PC-3 (cell line): ENCODE results near the gene MYL9. TPM values are rescaled to one million over a fixed set of nuclear protein-coding genes. Genes with fewer than 3 reads are reported as not detected.
A peak's percentile ranks its signal among the peaks of the same experiment; 100 is the strongest.

Source experiments
- ATAC-seq: fragments of 200-7000 bp; cut with Tn5 transposase; 2 replicates; pipeline ENCODE4 v1.9.1; 2020; ENCODE audit warnings: mild to moderate bottlenecking, moderate library complexity
- BruUV-seq: library from RNA; stranded (reverse); fragments of 400-500 nt; replicated peaks from 2 replicates; lab custom pipeline; 2021; lab: Mats Ljungman, UMichigan
- CTCF ChIA-PET: fragments of 300-600 bp; sonication (Branson Sonifier 250); formaldehyde crosslinking; loops from one replicate; lab custom pipeline; 2022; ENCODE audit warnings: antibody characterized with exemption; lab: Charles Lee
- POLR2A ChIA-PET: fragments of 300-600 bp; sonication (Branson Sonifier 250); formaldehyde crosslinking; loops from one replicate; lab custom pipeline; 2022; ENCODE audit warnings: antibody characterized with exemption; ENCODE audit not compliant: unreplicated experiment; lab: Charles Lee
- DNase-seq: peaks from one replicate; pipeline ENCODE4 v3.0.0-alpha.2; 2015
- H2AFZ ChIP-seq: fragments of 300-600 bp; sonication (generic); 2 replicates; pipeline ENCODE4 v1.6.0; 2016; ENCODE audit warnings: antibody characterized with exemption, low read length
- H3F3A ChIP-seq: fragments of 300-600 bp; sonication (generic); one replicate; pipeline ENCODE4 v1.6.0; 2017; ENCODE audit warnings: antibody characterized with exemption, low read length, control low read depth, mild to moderate bottlenecking; ENCODE audit not compliant: unreplicated experiment
- H3K27ac ChIP-seq: fragments of 300-600 bp; sonication (generic); 2 replicates; pipeline ENCODE4 v1.5.1; 2016; ENCODE audit warnings: mild to moderate bottlenecking, low read length
- H3K27me3 ChIP-seq: fragments of 300-600 bp; sonication (generic); 2 replicates; pipeline ENCODE4 v1.6.1; 2016; ENCODE audit warnings: low read length, mixed read lengths
- H3K36me3 ChIP-seq: fragments of 300-600 bp; sonication (generic); 2 replicates; pipeline ENCODE4 v1.6.1; 2016; ENCODE audit warnings: low read depth, mixed run types, low read length, mixed read lengths
- H3K4me1 ChIP-seq: fragments of 300-600 bp; sonication (generic); 2 replicates; pipeline ENCODE4 v1.5.1; 2016; ENCODE audit warnings: low read length; ENCODE audit not compliant: insufficient read depth
- H3K4me2 ChIP-seq: fragments of 300-600 bp; sonication (generic); 2 replicates; pipeline ENCODE4 v1.6.0; 2016; ENCODE audit warnings: low read length
- H3K4me3 ChIP-seq: fragments of 300-600 bp; sonication (generic); 2 replicates; pipeline ENCODE4 v1.5.1; 2016; ENCODE audit warnings: mild to moderate bottlenecking, low read length, mixed read lengths
- H3K79me2 ChIP-seq: fragments of 300-600 bp; sonication (generic); 2 replicates; pipeline ENCODE4 v1.6.1; 2017; ENCODE audit warnings: low read length, mixed read lengths
- H3K9ac ChIP-seq: fragments of 300-600 bp; sonication (generic); 2 replicates; pipeline ENCODE4 v1.6.0; 2016; ENCODE audit warnings: mild to moderate bottlenecking, low read length
- H3K9me2 ChIP-seq: fragments of 300-600 bp; sonication (generic); replicated peaks from 2 replicates; pipeline ENCODE4 v1.6.1; 2016; ENCODE audit warnings: mixed run types, low read length, mixed read lengths
- H3K9me3 ChIP-seq: fragments of 300-600 bp; sonication (generic); 2 replicates; pipeline ENCODE4 v1.6.1; 2016; ENCODE audit warnings: low read length, mixed read lengths
- H4K20me1 ChIP-seq: fragments of 300-600 bp; sonication (generic); 2 replicates; pipeline ENCODE4 v1.6.1; 2016; ENCODE audit warnings: low read length, mixed read lengths
- CTCF ChIP-seq: fragments of 300-600 bp; sonication (generic); conservative IDR thresholded peaks from 2 replicates; pipeline ENCODE4 v1.5.1; 2017; ENCODE audit warnings: antibody characterized with exemption, low read depth, mild to moderate bottlenecking, low read length
- EZH2 ChIP-seq: fragments of 300-600 bp; sonication (generic); IDR thresholded peaks from one replicate; pipeline ENCODE4 v1.6.1; 2017; ENCODE audit warnings: antibody characterized with exemption, mild to moderate bottlenecking, low read length; ENCODE audit not compliant: unreplicated experiment
- EZH2phosphoT487 ChIP-seq: fragments of 300-600 bp; sonication (generic); IDR thresholded peaks from 2 replicates; pipeline ENCODE4 v1.6.1; 2018; ENCODE audit warnings: mild to moderate bottlenecking, antibody characterized with exemption, low read length, borderline replicate concordance
- intact Hi-C: fragments of 100-400 bp; cut with micrococcal nuclease; formaldehyde crosslinking; loops from 2 replicates; pipeline ENCODE4 v1.9.0; 2023
- total RNA-seq: library from RNA; depleted of rRNA; stranded (reverse); fragments of >200 nt; gene quantifications from 2 replicates; pipeline ENCODE4 v1.2.3, GENCODE V29; 2014

MYL9 gene
- total RNA-seq, 1 experiment from 2014 or later = 12.0 TPM

GRCh38 chr20:36519012-36519719 is 22.2 kb upstream of the MYL9 start:
- Histone ChIP-seq H3K9ac (no peak overlapping the region), H3K36me3 (peaks cover 10% of the 10 kb centered on the region; the same call in 1 of the 2 replicates), H3K4me3 (no peak overlapping the region), H3K27me3 (no peaks in the 10 kb centered on the region), H2AFZ (no peak overlapping the region), H3K27ac (no peak overlapping the region), H3K9me3 (no peaks in the 10 kb centered on the region), H4K20me1 (no peaks in the 10 kb centered on the region), H3K9me2 (no peaks in the 10 kb centered on the region), H3F3A (no peaks in the 10 kb centered on the region), H3K4me1 (no peaks in the 10 kb centered on the region), H3K4me2 (no peak overlapping the region), H3K79me2 (no peaks in the 10 kb centered on the region)
- DNase-seq (no peak), ATAC-seq (no peak)
- intact Hi-C loops = no loop called here
- ChIA-PET CTCF (interaction anchor here (0.5 kb wide), 1 partner anchor 39 kb away, joined by 4 read pairs; no protein-coding TSS in a partner anchor), POLR2A (no interaction called here)
- no TSS peak for BruUV-seq
- TF ChIP-seq EZH2 (no peak), EZH2phosphoT487 (no peak), CTCF (no peak)

- peak; percentile 6 for DNase-seq
- Histone ChIP-seq H3K4me1 (no peaks in the 10 kb centered on the region), H3K4me3 (no peak overlapping the region), H3F3A (no peaks in the 10 kb centered on the region), H3K79me2 (no peaks in the 10 kb centered on the region), H3K9me2 (no peaks in the 10 kb centered on the region), H3K27me3 (no peaks in the 10 kb centered on the region), H3K4me2 (no peak overlapping the region), H4K20me1 (no peaks in the 10 kb centered on the region), H3K27ac (no peak overlapping the region), H2AFZ (no peak overlapping the region), H3K9me3 (no peaks in the 10 kb centered on the region), H3K9ac (no peak overlapping the region), H3K36me3 (peaks cover 13% of the 10 kb centered on the region; the same call in 1 of the 2 replicates)
- POLR2A ChIA-PET = no interaction called here
- CTCF ChIA-PET = interaction anchor here (0.5 kb wide), 1 partner anchor 40 kb away, joined by 4 read pairs; no protein-coding TSS in a partner anchor
- no TSS peak for BruUV-seq
- ATAC-seq = peak; percentile 55
- intact Hi-C loops = no loop called here
- TF ChIP-seq CTCF = no peak
- TF ChIP-seq EZH2 = no peak
- TF ChIP-seq EZH2phosphoT487 = no peak
These were observed 21.4 kb upstream of the MYL9 start for GRCh38 chr20:36519944-36520343.

GRCh38 chr20:36521526-36521925 is 19.8 kb upstream of the MYL9 start:
- Histone ChIP-seq H4K20me1 (no peaks in the 10 kb centered on the region), H3K9me2 (no peaks in the 10 kb centered on the region)
- BruUV-seq = no TSS peak

More at GRCh38 chr20:36521526-36521925, 19.8 kb upstream of the MYL9 start:
- Histone ChIP-seq H3K27me3 (no peaks in the 10 kb centered on the region), H3K36me3 (peaks cover 27% of the 10 kb centered on the region; the same call in 1 of the 2 replicates), H3K79me2 (no peaks in the 10 kb centered on the region), H3F3A (no peaks in the 10 kb centered on the region), H3K4me3 (no peak overlapping the region), H3K27ac (no peak overlapping the region), H3K9me3 (no peaks in the 10 kb centered on the region), H3K9ac (no peak overlapping the region), H3K4me1 (no peaks in the 10 kb centered on the region), H3K4me2 (no peak overlapping the region), H2AFZ (no peak overlapping the region)
- intact Hi-C loops = no loop called here
- CTCF ChIA-PET = no interaction called here
- TF ChIP-seq EZH2 (no peak), EZH2phosphoT487 (no peak), CTCF (no peak)
- POLR2A ChIA-PET = no interaction called here
- ATAC-seq = no peak
- no peak for DNase-seq
